Common myeloid progenitor, CD34-positive (primary cell): ENCODE results near the gene ANKMY1.

Experiments
- CTCF ChIA-PET: fragments of 350-600 bp; sonication (Branson Sonifier 250); formaldehyde crosslinking; loops from one replicate; lab custom pipeline; 2021; ENCODE audit warnings: antibody characterized with exemption; lab: Charles Lee
- POLR2A ChIA-PET: fragments of 350-600 bp; sonication (Branson Sonifier 250); formaldehyde crosslinking; loops from one replicate; lab custom pipeline; 2021; ENCODE audit warnings: antibody characterized with exemption; lab: Charles Lee
- DNase-seq, 3 donors: peaks; one replicate each; pipeline versions ENCODE4 v3.0.0 to v3.0.0-alpha.2; 2013
- H3K27ac ChIP-seq, 2 experiments: 1 replicate in 1 of 2; 2 replicates in 1 of 2; pipeline ENCODE4 v1.7.0; 2013; ENCODE audit warnings: inconsistent platforms in 2 of 2, low read length in 2 of 2, mild to moderate bottlenecking in 2 of 2, low read depth in 1 of 2, moderate library complexity in 1 of 2; ENCODE audit not compliant: severe bottlenecking in 2 of 2, insufficient read depth in 1 of 2, poor library complexity in 1 of 2
- H3K27me3 ChIP-seq, 5 experiments: replicated peaks in 2 of 5; 1 replicate in 3 of 5; 2 replicates in 2 of 5; pipeline versions ENCODE4 v1.6.1 to v1.7.0; 2013; ENCODE audit warnings: low read length in 4 of 5, mild to moderate bottlenecking in 2 of 5, moderate library complexity in 2 of 5, inconsistent platforms in 1 of 5; ENCODE audit not compliant: insufficient read depth in 5 of 5, control insufficient read depth in 4 of 5
- H3K36me3 ChIP-seq, 4 experiments: 1 replicate in 2 of 4; 2 replicates in 2 of 4; pipeline versions ENCODE4 v1.6.1 to v1.7.0; 2013; ENCODE audit warnings: low read length in 3 of 4, control low read depth in 1 of 4, mild to moderate bottlenecking in 1 of 4; ENCODE audit not compliant: control insufficient read depth in 4 of 4, insufficient read depth in 4 of 4
- H3K4me1 ChIP-seq, 4 experiments: 1 replicate in 3 of 4; 2 replicates in 1 of 4; pipeline versions ENCODE4 v1.6.1 to v1.7.1; 2013; ENCODE audit warnings: low read length in 3 of 4, mild to moderate bottlenecking in 3 of 4, control low read depth in 1 of 4, inconsistent platforms in 1 of 4, moderate library complexity in 1 of 4; ENCODE audit not compliant: control insufficient read depth in 4 of 4, insufficient read depth in 4 of 4; ENCODE audit errors: control extremely low read depth in 1 of 4
- H3K4me3 ChIP-seq, 7 experiments: 1 replicate in 4 of 7; 2 replicates in 3 of 7; pipeline versions ENCODE4 v1.5.1 to v1.7.0; 2013; ENCODE audit warnings: mild to moderate bottlenecking in 7 of 7, low read length in 6 of 7, moderate library complexity in 6 of 7, inconsistent platforms in 2 of 7, low read depth in 2 of 7, control low read depth in 1 of 7; ENCODE audit not compliant: insufficient read depth in 4 of 7, control insufficient read depth in 1 of 7; ENCODE audit errors: extremely low read depth in 1 of 7
- H3K9me3 ChIP-seq, 5 experiments: 1 replicate in 4 of 5; 2 replicates in 1 of 5; pipeline versions ENCODE4 v1.6.1 to v1.7.1; 2013; ENCODE audit warnings: low read length in 4 of 5, mild to moderate bottlenecking in 2 of 5, inconsistent platforms in 1 of 5, low read depth in 1 of 5, moderate library complexity in 1 of 5; ENCODE audit not compliant: control insufficient read depth in 4 of 5, insufficient read depth in 2 of 5; ENCODE audit errors: control extremely low read depth in 1 of 5
- WGBS: methylation state at CpG from one replicate; pipeline ENCODE4 v1.1.5; 2013; ENCODE audit not compliant: insufficient coverage; 5-methylcytosine and 5-hydroxymethylcytosine counted together

ANKMY1 gene

DNA sequence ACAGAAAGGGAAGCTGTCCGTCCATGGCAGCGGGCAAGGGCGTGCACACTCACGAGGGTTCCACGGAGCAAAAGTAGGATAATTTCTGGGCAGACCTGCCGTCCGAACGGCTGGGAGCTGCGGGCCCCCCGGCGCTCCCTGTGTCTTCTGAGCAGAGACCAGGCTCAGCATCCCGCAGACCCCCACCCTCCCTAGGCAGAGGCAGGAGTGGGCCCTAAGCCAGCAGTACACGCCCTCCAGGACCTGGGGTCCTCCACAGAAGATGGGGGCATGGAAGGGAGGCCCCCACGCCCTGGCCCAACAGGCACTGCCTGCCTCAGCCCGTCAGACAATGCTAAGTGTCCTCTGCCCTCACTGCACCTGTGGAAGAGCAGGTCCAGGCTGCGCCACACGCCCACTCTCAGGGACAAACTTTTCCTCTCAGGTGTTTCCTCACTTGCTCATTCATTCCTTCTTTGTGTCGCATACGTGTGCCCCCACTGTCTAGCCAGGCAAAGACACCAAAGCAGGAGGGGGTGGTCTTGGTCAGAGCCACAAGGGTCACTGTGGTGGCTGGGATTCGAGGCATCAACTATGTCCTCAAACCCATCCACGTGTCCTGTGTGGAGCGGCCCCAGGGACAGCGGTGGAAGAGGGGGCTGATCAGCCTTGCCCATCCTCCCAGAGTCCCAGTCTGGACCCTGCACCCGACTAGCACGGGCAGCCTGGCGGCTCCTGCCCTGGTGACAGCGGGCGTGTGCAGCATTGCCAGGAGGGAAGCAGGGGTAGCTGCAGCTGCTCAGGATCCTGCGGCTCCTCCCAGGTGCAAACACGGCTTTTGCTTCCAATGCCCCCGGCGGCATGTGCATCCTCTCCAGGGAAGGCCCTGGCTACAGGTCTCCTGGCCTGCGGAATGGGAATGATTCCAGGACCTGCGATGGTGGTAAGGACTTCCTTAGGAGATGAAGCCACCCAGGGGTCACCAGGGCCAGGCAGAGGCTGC is 124.7 kb downstream of the ANKMY1 start:
- WGBS, result 90% methylated on average over 31 of the region's 34 CpGs
- ChIA-PET CTCF (no interaction called here), POLR2A (no interaction called here)
- H3K9me3 ChIP-seq, result no peaks in the 10 kb centered on the region
- no peak overlapping the region for H3K4me3 ChIP-seq
- H3K27ac ChIP-seq, result no peak overlapping the region
- no peak for DNase-seq
- no peaks in the 10 kb centered on the region for H3K36me3 ChIP-seq
- peaks cover 0 to 73% (median 32%) of the 10 kb centered on the region in 5 experiments for H3K27me3 ChIP-seq
- peaks cover 0 to 24% (median 13%) of the 10 kb centered on the region in 4 experiments for H3K4me1 ChIP-seq

DNA sequence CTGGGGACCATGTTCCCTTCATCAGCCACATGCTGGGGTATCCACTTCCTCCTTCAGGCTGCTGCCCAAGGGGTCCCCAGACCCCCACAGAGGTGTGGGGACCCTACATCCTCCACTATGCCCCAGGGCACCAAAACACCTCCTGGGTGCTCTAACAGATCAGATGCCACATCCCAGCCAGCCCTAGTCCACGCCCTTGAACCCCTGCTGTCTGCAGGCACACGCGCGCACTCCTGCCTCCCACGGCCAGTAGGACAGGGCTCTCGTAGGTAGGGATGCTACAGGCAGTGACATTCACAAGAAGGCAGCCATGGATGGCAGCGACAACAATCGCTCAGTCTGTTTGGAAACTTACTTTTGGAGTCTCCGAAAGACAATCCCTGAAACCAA is 125.4 kb downstream of the ANKMY1 start:
- H3K4me1 ChIP-seq, result peaks cover 0 to 24% (median 13%) of the 10 kb centered on the region in 4 experiments
- CTCF ChIA-PET, result no interaction called here
- no peak overlapping the region for H3K27ac ChIP-seq
- no peak for DNase-seq
- H3K27me3 ChIP-seq, result peaks cover 0 to 66% (median 25%) of the 10 kb centered on the region in 5 experiments
- POLR2A ChIA-PET, result no interaction called here
- WGBS, result 75% methylated on average over 9 of the region's 9 CpGs
- no peaks in the 10 kb centered on the region for H3K36me3 ChIP-seq
- H3K4me3 ChIP-seq, result no peak overlapping the region
- no peaks in the 10 kb centered on the region for H3K9me3 ChIP-seq

DNA sequence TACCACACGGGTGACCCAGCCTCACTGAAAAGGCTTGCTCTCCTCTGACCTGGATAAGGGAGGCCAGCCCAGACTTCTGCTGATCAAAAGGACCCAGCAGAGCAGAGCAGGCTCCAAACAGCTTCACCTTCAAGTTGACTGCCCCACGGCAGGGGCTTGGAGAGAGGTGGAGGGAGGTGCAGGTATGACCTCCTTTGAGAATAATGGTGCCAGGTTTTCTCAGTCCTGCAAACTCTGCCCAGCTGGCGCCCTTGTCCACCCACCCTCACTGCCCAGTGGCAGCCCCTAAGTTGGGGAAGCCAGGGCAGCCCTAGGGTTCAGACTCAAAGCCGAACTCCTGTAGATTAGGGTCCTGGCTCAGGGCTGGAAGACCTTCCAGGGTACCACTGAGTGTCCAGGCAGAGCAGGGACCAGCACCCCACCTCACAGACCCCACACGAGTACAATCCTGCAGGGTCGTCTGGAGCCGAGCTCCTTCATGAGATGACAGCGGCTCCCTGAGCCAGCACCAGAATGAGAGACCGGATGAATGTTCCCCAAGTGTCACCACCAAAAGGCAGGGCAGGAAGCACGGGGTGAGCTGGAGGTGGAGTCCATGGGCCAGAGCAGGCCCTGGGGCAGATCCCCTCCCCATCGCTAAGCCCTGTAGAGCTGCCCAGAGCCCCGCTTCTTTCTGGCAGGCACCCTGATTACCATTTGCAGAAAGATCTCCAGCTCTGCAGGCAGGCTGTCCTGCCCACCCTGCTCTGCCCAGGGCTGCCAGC is 125.9 kb downstream of the ANKMY1 start:
- no peak for DNase-seq
- POLR2A ChIA-PET, result no interaction called here

DNA sequence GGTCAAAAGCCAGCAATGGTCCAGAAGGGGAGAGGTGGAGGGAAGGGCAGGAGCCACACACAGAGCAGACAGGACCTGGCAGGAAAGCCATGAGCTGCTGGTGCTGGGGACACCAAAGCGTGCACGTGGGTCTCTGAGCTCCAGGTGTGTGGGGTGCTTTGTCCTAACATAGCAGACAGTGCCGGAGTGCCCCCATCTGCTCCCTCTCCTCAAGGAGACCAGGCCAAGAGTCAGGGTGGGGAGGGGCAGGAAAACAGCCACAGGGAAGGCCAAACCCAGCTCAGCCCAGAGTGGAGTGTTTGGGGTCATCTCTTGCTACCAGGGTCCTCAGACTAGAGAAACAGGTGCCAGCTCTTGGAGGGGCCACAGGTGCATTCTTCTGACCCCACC is 126.5 kb downstream of the ANKMY1 start:
- POLR2A ChIA-PET, result no interaction called here
- CTCF ChIA-PET, result no interaction called here

More for the DNA sequence above, 125.9 kb downstream of the ANKMY1 start:
- no peaks in the 10 kb centered on the region for H3K36me3 ChIP-seq
- 76% methylated on average over 9 of the region's 12 CpGs for WGBS
- H3K4me3 ChIP-seq, result no peak overlapping the region
- H3K27me3 ChIP-seq, result peaks cover 0 to 60% (median 21%) of the 10 kb centered on the region in 5 experiments
- H3K9me3 ChIP-seq, result peaks cover 0 to under 1% (median 0%) of the 10 kb centered on the region in 5 experiments
- H3K4me1 ChIP-seq, result peaks cover 0 to 23% (median 13%) of the 10 kb centered on the region in 4 experiments
- no peak overlapping the region for H3K27ac ChIP-seq
- CTCF ChIA-PET, result no interaction called here

DNA sequence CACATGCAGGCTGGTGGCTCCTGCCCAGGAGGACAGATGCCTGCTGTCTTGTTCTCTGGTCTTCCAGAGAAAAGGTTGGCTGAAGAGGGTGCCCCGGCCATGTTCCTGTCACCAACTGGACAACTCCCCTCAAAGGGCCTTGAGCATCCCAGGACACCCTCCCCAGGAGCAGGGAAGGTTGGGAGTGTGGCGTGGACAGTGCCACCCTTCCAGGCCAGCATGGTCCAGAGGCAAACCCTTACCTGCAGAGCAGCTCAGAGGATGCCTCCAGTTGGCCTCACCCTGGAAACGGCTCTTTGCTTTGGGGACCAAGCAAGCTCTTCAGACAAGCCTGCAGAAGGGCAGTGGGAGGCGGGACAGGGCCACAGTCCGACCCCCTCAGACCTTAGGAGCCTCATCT is 127.2 kb downstream of the ANKMY1 start:
- CTCF ChIA-PET, result interaction anchor here (1.0 kb wide), 1 partner anchor 279 kb away, joined by 3 read pairs; no protein-coding TSS in a partner anchor
- no peak for DNase-seq
- POLR2A ChIA-PET, result no interaction called here

More for the DNA sequence above, 126.5 kb downstream of the ANKMY1 start:
- no peak overlapping the region for H3K27ac ChIP-seq
- peaks cover 0 to 4% (median 0%) of the 10 kb centered on the region in 5 experiments for H3K9me3 ChIP-seq
- H3K4me3 ChIP-seq, result no peak overlapping the region
- no peaks in the 10 kb centered on the region for H3K36me3 ChIP-seq
- peaks cover 0 to 54% (median 18%) of the 10 kb centered on the region in 5 experiments for H3K27me3 ChIP-seq
- WGBS, result 82% methylated on average over 3 of the region's 3 CpGs
- peaks cover 0 to 17% (median 10%) of the 10 kb centered on the region in 4 experiments for H3K4me1 ChIP-seq
- DNase-seq, result no peak

DNA sequence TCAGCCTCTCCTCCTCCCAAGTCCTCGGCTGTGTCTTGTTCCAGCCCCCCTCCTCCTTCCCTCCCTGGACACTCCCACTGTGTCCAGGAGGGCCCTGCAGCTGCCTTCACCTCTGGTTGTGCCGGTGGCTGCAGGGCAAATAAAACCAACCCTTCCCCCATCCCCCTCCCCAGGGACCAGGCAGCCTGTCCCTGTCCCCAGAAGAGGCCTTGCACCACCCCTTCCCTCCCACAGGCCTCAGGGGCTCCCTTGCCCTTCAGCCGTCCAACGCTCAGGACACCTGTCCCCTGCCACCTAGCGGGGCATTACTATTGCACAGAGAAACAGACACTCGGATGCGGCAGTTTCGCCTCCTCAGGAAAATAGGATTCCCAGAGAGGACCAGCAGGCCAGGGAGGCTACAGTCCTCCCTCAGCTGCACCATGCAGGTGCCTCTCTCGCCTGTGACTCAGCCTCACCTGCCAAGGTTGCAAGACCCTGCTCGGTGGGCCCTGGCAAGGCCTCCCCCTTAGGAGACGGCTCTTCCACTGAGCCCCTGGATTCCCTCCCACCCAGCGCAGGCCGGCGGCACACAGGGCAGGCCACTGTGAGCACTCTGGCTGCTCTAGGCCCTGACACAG is 127.8 kb downstream of the ANKMY1 start:
- DNase-seq, result no peak
- peaks cover 0 to 47% (median 18%) of the 10 kb centered on the region in 5 experiments for H3K27me3 ChIP-seq
- peaks cover 0 to 10% (median 5%) of the 10 kb centered on the region in 4 experiments for H3K4me1 ChIP-seq
- ChIA-PET CTCF (interaction anchor here (1.0 kb wide), 1 partner anchor 279 kb away, joined by 3 read pairs; no protein-coding TSS in a partner anchor), POLR2A (no interaction called here)
- no peak overlapping the region for H3K4me3 ChIP-seq
- no peaks in the 10 kb centered on the region for H3K36me3 ChIP-seq
- 91% methylated on average over 9 of the region's 14 CpGs for WGBS
- H3K9me3 ChIP-seq, result peaks cover 0 to 15% (median 9%) of the 10 kb centered on the region in 5 experiments
- H3K27ac ChIP-seq, result no peak overlapping the region

More for the DNA sequence above, 127.2 kb downstream of the ANKMY1 start:
- WGBS, result 97% methylated on average over 5 of the region's 5 CpGs
- H3K4me1 ChIP-seq, result peaks cover 0 to 10% (median 5%) of the 10 kb centered on the region in 4 experiments
- peaks cover 0 to 48% (median 18%) of the 10 kb centered on the region in 5 experiments for H3K27me3 ChIP-seq
- no peak overlapping the region for H3K27ac ChIP-seq
- peaks cover 0 to 11% (median 4%) of the 10 kb centered on the region in 5 experiments for H3K9me3 ChIP-seq
- H3K36me3 ChIP-seq, result no peaks in the 10 kb centered on the region
- H3K4me3 ChIP-seq, result no peak overlapping the region
